DMS79 treated with DMSO at 0.1 percent for 48 hours (cell line): ENCODE data around the gene JARID2.

ENCODE experiments used
- DNase-seq: peaks from one replicate; lab custom pipeline; 2025; lab: John Stamatoyannopoulos, UW

JARID2 gene

GRCh38 chr6:15264902-15265761, 19.3 kb downstream of the JARID2 start:
- DNase-seq, result no peak

GRCh38 chr6:15265787-15266186, 19.9 kb downstream of the JARID2 start:
- DNase-seq, result no peak

DNA sequence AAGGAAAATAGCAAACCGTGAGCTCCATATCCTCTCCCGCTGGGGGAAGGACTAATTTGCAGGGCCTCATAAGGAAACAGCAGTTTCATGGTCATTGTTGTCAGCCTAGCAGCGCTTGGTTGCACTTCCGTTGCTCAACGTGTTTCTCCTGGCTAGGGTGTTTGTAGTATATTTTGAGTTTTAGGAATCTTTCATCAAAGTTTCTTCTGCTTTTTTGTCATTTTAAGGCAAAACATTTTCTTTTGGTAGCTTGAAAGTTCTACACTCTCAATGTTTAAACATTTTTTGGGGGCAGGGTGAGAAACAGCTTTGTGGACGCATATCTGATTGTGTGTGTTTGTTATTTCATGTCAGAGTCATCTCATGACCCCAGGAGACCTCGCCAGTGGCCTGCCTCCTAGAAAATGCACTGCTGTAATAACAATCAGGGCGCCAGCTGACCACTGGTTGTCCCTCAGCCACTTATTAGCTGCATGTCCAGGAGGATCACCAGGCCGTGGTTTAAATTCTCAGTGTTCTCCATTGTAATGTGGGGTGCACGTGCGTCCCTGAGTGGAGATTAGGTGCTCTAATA, 20.6 kb downstream of the JARID2 start:
- no peak for DNase-seq

GRCh38 chr6:15267221-15267620, 21.4 kb downstream of the JARID2 start:
- no peak for DNase-seq

GRCh38 chr6:15268137-15268908, 22.5 kb downstream of the JARID2 start:
- no peak for DNase-seq

DNA sequence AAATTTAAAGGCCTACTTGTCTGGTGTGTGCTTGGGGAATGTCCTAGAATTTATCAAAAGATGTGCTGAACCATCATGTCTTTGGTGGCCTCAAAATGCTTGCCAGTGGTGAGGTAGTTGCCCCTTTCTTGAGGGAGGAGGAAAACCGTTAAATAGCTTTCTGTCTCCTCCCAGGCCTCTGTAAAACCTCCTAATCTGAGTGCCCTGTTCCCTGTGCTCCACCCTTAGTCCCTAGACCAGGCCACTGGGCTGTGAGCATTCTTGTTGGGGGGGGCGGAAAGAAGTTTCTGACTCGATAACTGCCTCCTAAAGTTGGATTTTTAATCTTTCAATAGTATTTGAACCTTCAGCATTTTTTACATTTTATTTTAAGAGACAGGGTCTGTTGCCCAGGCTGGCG, 23.1 kb downstream of the JARID2 start:
- no peak for DNase-seq

- no peak for DNase-seq
These were observed 23.8 kb downstream of the JARID2 start for GRCh38 chr6:15269619-15270018.

GRCh38 chr6:15270402-15270801, 24.5 kb downstream of the JARID2 start:
- no peak for DNase-seq

- no peak for DNase-seq
These were observed 26.7 kb downstream of the JARID2 start for GRCh38 chr6:15272562-15272961.

GRCh38 chr6:15274692-15275387, 29.0 kb downstream of the JARID2 start:
- no peak for DNase-seq

- no peak for DNase-seq
These were observed 30.4 kb downstream of the JARID2 start for GRCh38 chr6:15276036-15276985.

- no peak for DNase-seq
These were observed 33.3 kb downstream of the JARID2 start for GRCh38 chr6:15279047-15279661.

GRCh38 chr6:15280028-15280427, 34.2 kb downstream of the JARID2 start:
- DNase-seq, result no peak

DNA sequence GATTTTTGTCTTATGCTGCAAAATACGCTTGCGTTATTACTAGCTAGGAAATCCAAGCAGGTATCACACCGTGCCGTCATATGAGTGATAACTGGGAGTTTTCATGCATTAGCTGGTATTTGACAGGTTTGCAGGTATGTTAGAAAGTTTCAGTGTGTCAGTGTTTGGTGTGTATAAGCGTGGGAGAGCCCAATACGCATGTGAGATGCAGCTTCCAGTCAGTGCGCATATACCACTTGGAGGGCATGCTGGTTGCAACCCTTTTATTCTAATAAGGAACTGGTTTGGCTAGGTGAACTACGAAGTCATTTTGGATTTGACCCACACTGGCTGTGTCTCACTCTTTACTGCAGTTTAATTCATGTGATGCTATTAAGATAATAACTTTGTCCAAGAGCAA, 35.1 kb downstream of the JARID2 start:
- no peak for DNase-seq

DNA sequence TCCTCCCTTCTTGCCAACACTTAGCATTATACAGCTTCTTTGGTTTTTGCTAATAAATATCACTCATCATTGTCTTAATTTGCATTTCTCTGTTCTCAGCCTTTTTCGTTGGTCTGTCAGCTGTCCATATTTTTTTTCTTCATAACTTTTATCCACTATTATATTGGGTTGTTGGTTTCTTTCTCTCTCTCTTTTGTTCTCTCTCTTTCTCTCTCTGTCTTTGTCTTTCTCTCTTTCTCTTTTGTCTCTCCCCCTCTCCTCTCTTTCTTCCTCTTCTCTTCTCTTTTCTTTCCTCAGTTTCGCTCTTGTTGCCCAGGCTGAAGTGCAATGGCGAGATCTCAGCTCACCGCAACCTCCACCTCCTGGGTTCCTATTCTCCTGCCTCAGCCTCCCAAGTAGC, 36.5 kb downstream of the JARID2 start:
- no peak for DNase-seq

GRCh38 chr6:15283986-15284361, 38.1 kb downstream of the JARID2 start:
- DNase-seq, result no peak

DNA sequence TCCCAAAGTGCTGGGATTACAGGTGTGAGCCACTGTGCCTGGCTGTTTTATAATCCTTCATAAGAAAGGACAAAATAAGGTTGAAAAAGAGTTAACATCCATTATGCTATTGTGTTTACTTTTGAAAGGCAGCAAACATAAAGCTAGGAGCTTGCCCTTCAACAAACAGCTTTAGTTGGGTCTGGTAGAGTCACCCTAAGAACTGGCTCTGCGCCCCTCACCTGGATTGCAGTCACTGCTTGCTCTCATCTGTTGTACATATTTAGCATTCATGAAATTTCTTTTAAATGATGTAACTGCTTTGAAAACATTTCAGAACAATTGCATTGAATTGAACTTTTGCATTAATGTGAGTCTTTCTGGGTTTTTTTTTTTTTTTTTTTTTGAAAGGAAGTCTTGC, 38.9 kb downstream of the JARID2 start:
- no peak for DNase-seq

DNA sequence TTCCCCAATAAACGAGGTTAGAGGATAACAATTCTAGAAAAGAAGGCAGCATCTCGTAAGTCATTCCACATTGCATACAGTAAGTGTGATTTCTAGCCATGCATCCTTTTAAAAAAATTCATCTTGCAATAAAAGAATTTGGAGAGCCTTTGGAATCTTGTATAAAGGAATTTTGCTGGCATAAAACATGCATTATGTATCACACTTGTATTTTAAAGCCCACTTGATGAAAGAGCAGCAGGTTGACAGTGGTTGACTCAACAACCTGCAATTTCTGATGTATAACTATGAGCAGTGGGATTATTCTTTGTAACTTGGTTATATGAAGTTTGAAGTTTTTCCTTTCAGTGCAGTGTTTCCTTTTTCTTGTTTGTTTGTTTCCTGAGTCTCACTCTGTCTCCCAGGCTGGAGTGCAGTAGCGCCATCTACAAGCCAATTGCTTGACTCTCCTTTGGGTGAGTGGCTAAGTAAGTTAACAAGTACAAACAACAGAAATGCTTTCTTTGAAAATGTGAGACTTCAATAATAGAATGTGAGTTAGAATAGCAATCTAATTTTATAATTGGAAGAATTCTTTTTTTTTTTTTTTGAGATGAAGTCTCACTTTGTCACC, 39.9 kb downstream of the JARID2 start:
- no peak for DNase-seq

GRCh38 chr6:15287670-15288375, 42.0 kb downstream of the JARID2 start:
- no peak for DNase-seq

DNA sequence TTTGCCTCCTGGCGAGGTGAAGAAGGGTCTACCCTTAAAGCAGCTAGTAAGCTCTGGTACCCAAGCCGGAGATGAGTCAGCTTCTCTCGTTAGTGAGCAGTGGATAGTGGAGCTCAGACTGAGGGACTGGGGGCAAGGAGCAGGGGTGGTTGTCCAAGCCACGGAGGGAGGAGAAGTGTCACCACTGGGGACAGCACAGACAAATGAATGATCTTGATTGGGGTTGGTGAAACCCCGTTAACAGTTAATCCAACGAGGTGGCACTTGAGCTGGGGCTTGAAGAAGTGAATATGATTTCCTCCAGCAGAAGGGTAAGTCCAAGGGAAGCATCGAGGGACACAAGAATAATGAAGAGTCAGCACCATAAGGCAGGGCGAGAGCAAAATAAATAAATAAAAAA, 43.0 kb downstream of the JARID2 start:
- DNase-seq, result no peak
